GM19455 (cell line): Measurements from ENCODE around the gene PPP3CA.

Source experiments
- ATAC-seq: cut with Tn5 transposase; IDR thresholded peaks from one replicate; pipeline ENCODE4 v1.9.1; 2021; ENCODE audit not compliant: unreplicated experiment

The PPP3CA gene

DNA sequence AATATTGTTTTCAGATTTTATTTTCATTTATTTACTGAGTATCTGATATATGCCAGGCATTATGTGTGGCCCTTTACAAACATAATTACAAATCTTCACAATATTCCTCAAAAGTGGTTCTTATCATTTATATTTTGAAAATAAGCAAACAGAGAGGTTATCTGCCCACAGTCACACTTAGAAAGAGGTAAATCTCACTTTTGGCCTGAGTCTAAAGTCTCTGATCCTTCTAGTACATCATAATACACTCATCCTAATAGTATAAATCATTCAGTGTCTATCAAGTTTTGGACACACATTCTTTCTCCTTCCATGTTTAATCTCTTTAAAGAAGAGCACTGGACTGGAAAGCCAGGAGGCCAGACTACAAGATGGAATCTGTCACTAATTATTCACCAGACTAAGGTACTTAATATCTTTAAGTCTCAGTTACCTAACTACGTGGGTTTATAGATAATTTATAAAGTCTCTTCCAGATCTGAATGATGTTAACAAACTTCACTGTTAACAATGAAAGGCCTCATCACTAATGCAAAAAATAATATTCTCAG lies 281.3 kb downstream of the PPP3CA start:
- no peak for ATAC-seq

- no peak for ATAC-seq
Measured at GRCh38 chr4:101065346-101065745, 282.0 kb downstream of the PPP3CA start.

- no peak for ATAC-seq
Measured at GRCh38 chr4:101064541-101065180, 282.7 kb downstream of the PPP3CA start.

- ATAC-seq, result no peak
Measured at GRCh38 chr4:101055392-101055791, 291.9 kb downstream of the PPP3CA start.

DNA sequence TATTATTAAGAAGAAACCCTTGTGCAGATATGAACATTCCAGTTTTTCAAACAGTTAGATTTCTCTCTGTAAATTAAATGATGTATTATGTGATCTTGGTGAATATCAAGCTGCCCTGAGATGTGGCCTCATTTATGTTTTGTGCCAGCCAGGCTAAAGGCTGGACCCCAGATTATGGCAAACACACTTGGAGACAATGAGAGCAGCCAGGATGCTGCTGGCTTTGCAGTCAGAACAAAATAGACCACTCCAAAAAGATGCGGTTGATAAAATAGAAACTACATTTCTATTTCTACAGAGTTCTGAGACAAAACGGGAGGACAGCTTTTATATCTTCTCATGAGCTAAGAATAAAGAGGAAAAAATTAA lies 296.5 kb downstream of the PPP3CA start:
- ATAC-seq, result no peak

- ATAC-seq, result no peak
Measured at GRCh38 chr4:101050088-101050836, 297.1 kb downstream of the PPP3CA start.

GRCh38 chr4:101049549-101050001 lies 297.8 kb downstream of the PPP3CA start:
- no peak for ATAC-seq

DNA sequence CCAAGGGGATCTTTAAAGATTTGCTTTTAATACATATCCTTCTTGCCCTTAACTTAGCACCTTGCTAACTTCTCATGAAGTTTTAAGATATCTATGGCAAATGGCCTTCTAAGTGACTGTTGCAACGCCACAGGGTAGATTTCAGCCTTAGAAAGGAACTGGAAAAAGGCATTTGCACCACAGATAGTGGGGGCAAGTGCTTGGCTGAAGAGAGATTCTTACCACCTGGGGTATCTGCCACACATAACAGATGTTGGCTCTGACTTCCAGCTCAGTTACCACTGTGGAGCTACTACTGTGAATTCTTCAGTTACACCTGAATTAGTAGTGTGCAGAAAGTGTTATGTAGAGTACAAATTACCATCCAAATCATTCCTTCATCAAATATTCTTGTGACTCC lies 302.6 kb downstream of the PPP3CA start:
- ATAC-seq, result no peak

GRCh38 chr4:101042847-101043246 lies 304.5 kb downstream of the PPP3CA start:
- ATAC-seq, result no peak

DNA sequence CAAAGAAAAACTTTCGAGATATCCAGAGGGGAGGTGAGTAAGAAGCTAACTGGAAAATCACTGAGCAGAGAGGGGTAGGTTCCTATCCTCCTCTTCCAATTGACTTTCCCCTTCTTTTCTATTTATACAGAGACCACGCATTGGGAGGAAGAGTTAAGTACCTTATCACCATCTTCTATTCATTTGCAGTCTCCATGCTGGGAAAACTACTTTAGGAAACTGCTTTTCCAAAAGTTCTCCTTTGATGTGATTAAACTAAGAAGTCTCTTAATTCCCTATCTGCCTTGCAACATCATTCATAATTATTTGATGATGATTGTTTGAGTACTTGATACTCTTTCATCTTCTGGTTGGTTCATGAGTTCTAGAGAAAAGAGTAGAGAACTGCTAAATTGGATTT lies 306.6 kb downstream of the PPP3CA start:
- no peak for ATAC-seq

DNA sequence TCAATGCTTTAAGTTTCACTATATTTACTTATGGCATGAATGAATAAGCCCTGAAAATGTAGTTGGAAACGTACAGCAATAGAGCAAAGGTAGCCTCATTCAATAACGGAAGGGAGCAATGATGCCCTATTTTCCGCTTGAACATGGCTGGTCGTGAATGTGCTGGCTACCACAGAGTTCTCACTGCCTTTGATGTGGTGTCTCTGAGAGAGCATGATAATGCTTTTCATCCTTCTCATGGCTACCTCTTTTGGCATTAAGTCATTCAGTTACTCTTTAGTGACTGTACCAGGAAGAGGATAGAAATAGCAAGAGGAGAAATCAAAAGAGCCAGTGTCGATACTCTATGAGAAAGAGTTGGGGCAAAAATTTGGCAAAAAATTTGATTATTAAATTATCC lies 308.0 kb downstream of the PPP3CA start:
- no peak for ATAC-seq

DNA sequence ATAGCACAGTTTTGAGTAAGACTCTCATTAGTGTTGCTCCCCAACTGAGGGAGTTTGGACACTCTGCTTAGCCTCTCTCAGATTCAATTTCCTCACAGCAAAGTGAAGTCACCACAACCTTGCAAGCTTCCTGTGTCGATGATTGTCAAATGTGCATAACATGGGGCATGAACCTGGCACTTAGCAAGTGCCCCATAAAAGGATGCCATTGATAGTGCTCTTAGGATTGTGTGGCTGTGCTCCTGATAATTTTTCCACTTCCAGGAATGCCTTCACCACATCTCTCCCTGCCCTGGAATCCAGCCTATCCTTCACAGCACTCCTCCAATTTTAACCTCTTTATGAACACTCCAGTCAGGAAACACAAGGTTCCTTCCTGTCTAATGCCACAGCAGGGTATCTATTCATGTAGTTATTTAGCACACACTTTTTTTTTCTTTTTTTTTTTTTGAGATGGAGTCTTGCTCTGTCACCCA lies 309.4 kb downstream of the PPP3CA start:
- no peak for ATAC-seq

GRCh38 chr4:101037249-101037648 lies 310.1 kb downstream of the PPP3CA start:
- ATAC-seq, result no peak

GRCh38 chr4:101035487-101035886 lies 311.8 kb downstream of the PPP3CA start:
- no peak for ATAC-seq

DNA sequence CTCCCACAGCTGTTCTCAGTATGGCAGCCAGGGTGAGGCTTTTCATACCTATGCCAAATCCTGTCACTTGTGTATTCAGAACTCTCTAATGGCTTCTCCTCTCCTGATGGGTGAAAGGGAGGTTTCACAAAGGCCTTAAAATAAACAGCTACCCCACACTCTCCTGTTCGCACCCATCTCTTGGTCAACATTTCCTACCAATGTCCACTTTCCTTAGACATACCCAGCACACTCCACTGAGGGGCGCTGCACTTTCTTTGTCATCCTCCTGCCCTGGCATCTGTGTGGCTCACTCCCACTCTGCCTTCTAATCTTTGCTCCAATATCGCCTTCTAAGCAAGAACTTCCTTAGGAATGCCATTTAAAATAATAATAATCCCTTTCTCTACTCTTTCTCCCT lies 313.3 kb downstream of the PPP3CA start:
- ATAC-seq, result no peak

DNA sequence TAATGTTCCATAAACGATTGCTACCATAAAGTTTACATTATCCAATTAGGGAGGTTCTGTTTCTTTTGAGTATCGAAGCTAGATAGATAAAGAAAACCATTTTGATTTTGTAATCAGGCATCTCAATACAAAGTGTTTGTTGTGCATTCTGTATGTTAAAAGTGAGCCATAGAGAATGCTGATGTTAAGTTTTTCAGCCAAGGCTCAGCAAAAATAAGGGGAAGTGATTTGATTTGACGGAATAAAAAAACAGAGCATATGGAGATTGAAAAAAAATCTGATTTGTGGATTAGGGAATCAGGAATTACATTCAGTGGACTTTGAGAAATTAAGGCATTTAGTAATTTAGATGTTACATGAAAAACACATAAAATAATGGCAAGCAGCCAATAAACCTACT lies 314.8 kb downstream of the PPP3CA start:
- no peak for ATAC-seq

DNA sequence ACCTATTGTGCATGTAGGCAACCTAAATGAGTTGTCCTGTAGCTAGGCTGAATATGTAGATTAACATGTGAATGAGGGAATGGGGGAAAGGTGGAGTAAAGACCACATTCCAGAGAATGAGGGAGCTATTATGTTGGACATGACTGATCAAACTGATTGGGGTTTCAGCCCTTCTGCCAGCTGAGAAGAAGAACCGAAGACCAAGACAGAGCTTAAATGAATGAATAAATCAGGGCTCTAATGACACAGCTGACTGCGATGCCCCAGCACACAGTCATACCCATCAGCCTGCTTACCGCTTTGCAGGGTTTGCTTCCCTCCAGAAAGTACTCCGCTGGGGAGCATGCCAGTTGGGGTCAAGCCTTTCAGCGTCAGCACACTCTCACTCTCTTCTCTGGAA lies 315.4 kb downstream of the PPP3CA start:
- no peak for ATAC-seq

DNA sequence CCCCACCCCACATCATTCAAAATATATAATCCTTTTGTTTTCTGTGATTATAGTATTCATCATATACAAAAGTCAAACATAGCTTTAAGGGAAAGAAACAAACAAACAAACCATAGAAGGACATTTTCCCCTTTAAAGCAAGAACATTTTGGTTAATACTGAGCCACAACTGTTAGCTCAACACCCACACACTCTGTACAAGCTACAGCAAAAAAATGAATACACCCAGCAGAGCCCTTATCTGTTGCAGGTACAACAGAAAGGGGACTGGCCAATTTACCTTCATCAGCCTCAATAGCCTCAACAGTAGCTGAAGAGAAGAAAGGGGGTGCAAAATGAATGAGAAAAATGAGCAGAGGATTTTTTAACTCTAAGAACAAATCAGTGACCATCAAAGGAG lies 318.4 kb downstream of the PPP3CA start:
- no peak for ATAC-seq

DNA sequence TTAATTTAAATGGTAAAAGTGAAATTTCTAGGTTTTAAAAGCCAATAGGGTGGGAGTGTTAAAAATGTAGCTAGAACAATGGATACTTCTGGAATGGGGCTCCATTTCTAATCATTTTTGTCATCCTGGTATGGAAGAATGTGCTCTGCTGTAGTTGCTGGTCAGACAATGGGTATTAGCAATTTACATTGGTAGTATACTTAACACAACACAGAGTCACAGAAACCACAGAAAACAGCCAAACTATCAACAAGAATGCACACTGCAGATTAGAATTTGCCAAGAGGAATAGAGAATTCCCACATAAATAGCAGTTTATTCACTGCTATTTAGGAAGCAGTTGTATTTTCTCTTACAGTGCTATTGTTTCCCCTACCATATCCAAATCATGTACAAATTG lies 319.6 kb downstream of the PPP3CA start:
- ATAC-seq, result no peak

- no peak for ATAC-seq
Measured at GRCh38 chr4:101025755-101026154, 321.6 kb downstream of the PPP3CA start.

GRCh38 chr4:101022151-101023024 lies 324.9 kb downstream of the PPP3CA start:
- ATAC-seq, result no peak
